ENCODE measurements around the gene SATB2.
A peak's percentile ranks its signal among the peaks of the same experiment; 100 is the strongest.

DNA sequence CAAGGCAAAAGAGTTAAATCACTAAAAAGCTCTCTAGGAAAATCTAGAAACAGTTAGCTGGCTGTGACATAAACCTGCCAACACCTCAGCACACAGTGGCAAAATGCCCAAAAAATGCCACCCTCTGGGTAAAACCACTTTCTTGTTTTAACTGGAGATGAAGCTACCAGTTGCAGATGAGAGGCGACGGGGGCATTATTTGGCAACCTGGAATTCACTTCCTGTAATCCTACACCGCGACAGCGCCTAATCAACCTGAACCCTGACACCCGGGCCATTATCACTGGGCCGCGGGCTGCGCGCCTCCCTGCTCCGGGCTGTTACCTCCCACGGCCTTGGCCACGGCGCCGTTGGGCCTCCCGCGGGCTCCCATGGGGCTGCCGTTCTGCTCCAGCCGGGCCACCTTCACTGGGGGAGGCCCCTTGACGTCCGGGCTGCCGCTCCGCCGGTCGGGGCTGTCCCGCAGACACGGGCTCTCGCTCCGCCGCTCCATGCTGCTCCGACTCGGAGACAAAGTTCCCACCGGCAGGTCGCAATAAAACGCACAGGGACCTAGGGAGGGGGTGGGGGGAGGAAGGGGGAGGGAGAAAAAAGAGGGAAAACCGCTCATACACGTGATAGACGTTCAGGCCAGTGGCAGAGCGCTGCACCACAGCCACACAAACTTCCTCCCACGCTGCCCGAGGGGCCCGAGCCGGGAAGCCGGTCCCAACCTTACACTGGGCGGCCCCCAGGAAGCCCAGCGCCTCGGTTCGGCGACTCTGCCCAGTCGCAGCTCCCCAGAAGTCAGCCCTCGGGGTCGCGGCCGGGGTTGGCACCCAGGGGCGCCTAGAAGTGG, 2.0 kb downstream of the SATB2 start:
- TF ChIP-seq, protein P1, sequence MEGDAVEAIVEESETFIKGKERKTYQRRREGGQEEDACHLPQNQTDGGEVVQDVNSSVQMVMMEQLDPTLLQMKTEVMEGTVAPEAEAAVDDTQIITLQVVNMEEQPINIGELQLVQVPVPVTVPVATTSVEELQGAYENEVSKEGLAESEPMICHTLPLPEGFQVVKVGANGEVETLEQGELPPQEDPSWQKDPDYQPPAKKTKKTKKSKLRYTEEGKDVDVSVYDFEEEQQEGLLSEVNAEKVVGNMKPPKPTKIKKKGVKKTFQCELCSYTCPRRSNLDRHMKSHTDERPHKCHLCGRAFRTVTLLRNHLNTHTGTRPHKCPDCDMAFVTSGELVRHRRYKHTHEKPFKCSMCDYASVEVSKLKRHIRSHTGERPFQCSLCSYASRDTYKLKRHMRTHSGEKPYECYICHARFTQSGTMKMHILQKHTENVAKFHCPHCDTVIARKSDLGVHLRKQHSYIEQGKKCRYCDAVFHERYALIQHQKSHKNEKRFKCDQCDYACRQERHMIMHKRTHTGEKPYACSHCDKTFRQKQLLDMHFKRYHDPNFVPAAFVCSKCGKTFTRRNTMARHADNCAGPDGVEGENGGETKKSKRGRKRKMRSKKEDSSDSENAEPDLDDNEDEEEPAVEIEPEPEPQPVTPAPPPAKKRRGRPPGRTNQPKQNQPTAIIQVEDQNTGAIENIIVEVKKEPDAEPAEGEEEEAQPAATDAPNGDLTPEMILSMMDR (IDR thresholded peaks at IDR 0.05) = no peak
- TF ChIP-seq EP300 (IDR thresholded peaks at IDR 0.05) = no peak
- TF ChIP-seq POLR2AphosphoS5 (IDR thresholded peaks at IDR 0.05) = peak in 1 of 3 donors; percentile 5
- no peak for TF ChIP-seq POLR2A (IDR thresholded peaks at IDR 0.05)

Measured in stomach (tissue), 4 donors.